Keratinocyte (primary cell): ENCODE data around the gene ARID3A. TPM values are rescaled to one million over a fixed set of nuclear protein-coding genes. Genes with fewer than 3 reads are reported as not detected.

Source experiments
- DNase-seq: peaks from one replicate; pipeline ENCODE4 v3.0.0-alpha.2; 2011; ENCODE audit warnings: low read depth, missing footprints, low spot score
- FAIRE-seq: peaks from 2 replicates; lab custom pipeline; 2011; peaks lifted over from hg19 to GRCh38; lab: Jason Lieb, UNC
- H2AFZ ChIP-seq: 2 replicates; pipeline ENCODE4 v1.6.0; 2012; ENCODE audit warnings: low read length, control low read depth, inconsistent platforms; ENCODE audit not compliant: control insufficient read depth
- H3K27ac ChIP-seq: 2 replicates; pipeline ENCODE4 v1.5.1; 2011; ENCODE audit warnings: low read length; ENCODE audit not compliant: control insufficient read depth, insufficient read depth
- H3K27me3 ChIP-seq: 3 replicates; pipeline ENCODE4 v1.6.0; 2011; ENCODE audit warnings: low read length; ENCODE audit not compliant: control insufficient read depth, insufficient read depth; ENCODE audit errors: extremely low read depth
- H3K36me3 ChIP-seq, 2 experiments: 2 replicates in 1 of 2; 3 replicates in 1 of 2; pipeline ENCODE4 v1.5.1; 2011; ENCODE audit warnings: low read length in 2 of 2, mild to moderate bottlenecking in 1 of 2; ENCODE audit not compliant: control insufficient read depth in 2 of 2, insufficient read depth in 2 of 2; ENCODE audit errors: extremely low read depth in 1 of 2
- H3K4me1 ChIP-seq: 3 replicates; pipeline ENCODE4 v1.5.1; 2011; ENCODE audit warnings: low read length; ENCODE audit not compliant: control insufficient read depth, insufficient read depth; ENCODE audit errors: extremely low read depth
- H3K4me2 ChIP-seq: 3 replicates; pipeline ENCODE4 v1.6.0; 2011; ENCODE audit warnings: low read depth, low read length; ENCODE audit not compliant: control insufficient read depth, insufficient read depth; ENCODE audit errors: extremely low read depth
- H3K4me3 ChIP-seq, 3 experiments: fragments of 200-600 bp in 1 of 3; sonication (generic) in 1 of 3; 2 replicates in 2 of 3; 3 replicates in 1 of 3; pipeline ENCODE4 v1.5.1; 2011 to 2016; ENCODE audit warnings: low read length in 3 of 3, mild to moderate bottlenecking in 3 of 3, control low read depth in 2 of 3, inconsistent platforms in 1 of 3, low read depth in 1 of 3, mixed read lengths in 1 of 3, mixed run types in 1 of 3, moderate library complexity in 1 of 3; ENCODE audit not compliant: control insufficient read depth in 2 of 3, insufficient read depth in 2 of 3; ENCODE audit errors: extremely low read depth in 1 of 3
- H3K79me2 ChIP-seq: 2 replicates; pipeline ENCODE4 v1.6.0; 2012; ENCODE audit warnings: low read length; ENCODE audit not compliant: control insufficient read depth, insufficient read depth
- H3K9ac ChIP-seq: 3 replicates; pipeline ENCODE4 v1.6.0; 2011; ENCODE audit warnings: low read length; ENCODE audit not compliant: control insufficient read depth, insufficient read depth; ENCODE audit errors: extremely low read depth
- H3K9me1 ChIP-seq: 3 replicates; pipeline ENCODE4 v1.6.0; 2011; ENCODE audit warnings: low read length; ENCODE audit not compliant: control insufficient read depth, insufficient read depth; ENCODE audit errors: extremely low read depth
- H3K9me3 ChIP-seq: 2 replicates; pipeline ENCODE4 v1.5.1; 2012; ENCODE audit warnings: low read depth, low read length; ENCODE audit not compliant: control insufficient read depth
- H4K20me1 ChIP-seq: 3 replicates; pipeline ENCODE4 v1.6.0; 2011; ENCODE audit warnings: low read length; ENCODE audit not compliant: control insufficient read depth, insufficient read depth; ENCODE audit errors: extremely low read depth
- CTCF ChIP-seq, 3 experiments: IDR thresholded peaks in 1 of 3; conservative IDR thresholded peaks in 1 of 3; optimal IDR thresholded peaks in 1 of 3; 2 replicates in 2 of 3; 3 replicates in 1 of 3; pipeline versions ENCODE3 to v1.5.1; 2011; ENCODE audit warnings: low read length in 3 of 3, mild to moderate bottlenecking in 3 of 3, moderate library complexity in 2 of 3, control low read depth in 1 of 3, inconsistent platforms in 1 of 3; ENCODE audit not compliant: insufficient read depth in 2 of 3; ENCODE audit errors: extremely low read depth in 1 of 3
- EZH2 ChIP-seq: IDR thresholded peaks from one replicate; pipeline ENCODE4 v1.6.1; 2012; ENCODE audit warnings: inconsistent platforms, mild to moderate bottlenecking, low read length, moderate library complexity
- dilution Hi-C: fragments of 300-500 bp; cut with MboI; formaldehyde crosslinking; loops from one replicate; pipeline ENCODE4 v1.7.0; 2020; ENCODE audit warnings: low sequenced_read_pairs; ENCODE audit not compliant: extremely low pct_ligation_motif_present
- polyA plus RNA-seq, 5 experiments: library from polyadenylated mRNA; depleted of rRNA in 3 of 5; stranded (reverse) in 3 of 5; stranded (forward) in 1 of 5; unstranded in 1 of 5; fragments of >200 nt; gene quantifications; 1 replicate in 1 of 5; 2 replicates in 3 of 5; 3 replicates in 1 of 5; pipeline versions ENCODE4 v1.2.1 to v1.2.3, GENCODE V29; 2011 to 2012; ENCODE audit warnings: missing spikeins in 2 of 5, low read depth in 1 of 5, low replicate concordance in 1 of 5

ARID3A gene
- polyA plus RNA-seq, 1 donor (not counting 4 experiments of a cell fraction or from before 2014, with no cell fraction given), result 2.6 TPM

GRCh38 chr19:990119-990571, 64.3 kb downstream of the ARID3A start:
- DNase-seq (no peak), FAIRE-seq (no peak)
- Histone ChIP-seq H3K9me1 (no peaks in the 10 kb centered on the region), H3K4me3 (no peak overlapping the region), H3K9me3 (no peaks in the 10 kb centered on the region), H2AFZ (no peak overlapping the region), H4K20me1 (no peaks in the 10 kb centered on the region), H3K36me3 (peaks cover 22 to 24% of the 10 kb centered on the region in 2 experiments), H3K4me1 (peaks cover 3% of the 10 kb centered on the region), H3K4me2 (no peak overlapping the region), H3K27ac (no peak overlapping the region), H3K9ac (no peak overlapping the region), H3K27me3 (no peaks in the 10 kb centered on the region), H3K79me2 (peaks cover 5% of the 10 kb centered on the region)
- dilution Hi-C loops, result no loop called here
- TF ChIP-seq EZH2 (no peak), CTCF (optimal IDR thresholded peaks at IDR 0.05 in 1 of 3, IDR thresholded peaks at IDR 0.05 in 1 of 3, conservative IDR thresholded peaks at IDR 0.05 in 1 of 3; ENCODE audit: extremely low read depth in 1 of 3, insufficient read depth in 2 of 3, low read length in 3 of 3) (no peak)

GRCh38 chr19:990746-991145, 64.9 kb downstream of the ARID3A start:
- Histone ChIP-seq H3K27ac (no peak overlapping the region), H3K9ac (no peak overlapping the region), H3K4me3 (no peak overlapping the region), H2AFZ (no peak overlapping the region), H3K36me3 (peaks cover 24% of the 10 kb centered on the region in 2 experiments), H3K27me3 (peaks cover 4% of the 10 kb centered on the region), H3K4me2 (no peak overlapping the region), H3K4me1 (peaks cover under 1% of the 10 kb centered on the region), H4K20me1 (no peaks in the 10 kb centered on the region), H3K9me1 (no peaks in the 10 kb centered on the region), H3K9me3 (no peaks in the 10 kb centered on the region), H3K79me2 (peaks cover under 1% of the 10 kb centered on the region)
- dilution Hi-C loops, result no loop called here
- DNase-seq (no peak), FAIRE-seq (no peak)
- TF ChIP-seq EZH2 (no peak), CTCF (optimal IDR thresholded peaks at IDR 0.05 in 1 of 3, IDR thresholded peaks at IDR 0.05 in 1 of 3, conservative IDR thresholded peaks at IDR 0.05 in 1 of 3; ENCODE audit: extremely low read depth in 1 of 3, insufficient read depth in 2 of 3, low read length in 3 of 3) (no peak)
